Breast epithelium (tissue), 3 donors: Measurements from ENCODE around the gene EAPP.

ENCODE experiments used
- POLR2A ChIP-seq: fragments of 450-650 bp; IDR thresholded peaks from one replicate; pipeline ENCODE4 v1.6.1; 2016; ENCODE audit warnings: antibody characterized with exemption, mild to moderate bottlenecking, moderate library complexity
- POLR2AphosphoS5 ChIP-seq, 3 donors: sonication (generic); formaldehyde crosslinking; IDR thresholded peaks; one replicate each; pipeline ENCODE4 v1.6.1; 2017; ENCODE audit warnings: antibody characterized with exemption in 3 of 3
- TF ChIP-seq, protein P1 (sequence below), 3 donors: fragments of 450-650 bp; IDR thresholded peaks; one replicate each; pipeline ENCODE4 v1.5.1; 2016 to 2017; ENCODE audit warnings: antibody characterized with exemption in 3 of 3, mild to moderate bottlenecking in 3 of 3, moderate library complexity in 3 of 3

- TF ChIP-seq, protein P1, sequence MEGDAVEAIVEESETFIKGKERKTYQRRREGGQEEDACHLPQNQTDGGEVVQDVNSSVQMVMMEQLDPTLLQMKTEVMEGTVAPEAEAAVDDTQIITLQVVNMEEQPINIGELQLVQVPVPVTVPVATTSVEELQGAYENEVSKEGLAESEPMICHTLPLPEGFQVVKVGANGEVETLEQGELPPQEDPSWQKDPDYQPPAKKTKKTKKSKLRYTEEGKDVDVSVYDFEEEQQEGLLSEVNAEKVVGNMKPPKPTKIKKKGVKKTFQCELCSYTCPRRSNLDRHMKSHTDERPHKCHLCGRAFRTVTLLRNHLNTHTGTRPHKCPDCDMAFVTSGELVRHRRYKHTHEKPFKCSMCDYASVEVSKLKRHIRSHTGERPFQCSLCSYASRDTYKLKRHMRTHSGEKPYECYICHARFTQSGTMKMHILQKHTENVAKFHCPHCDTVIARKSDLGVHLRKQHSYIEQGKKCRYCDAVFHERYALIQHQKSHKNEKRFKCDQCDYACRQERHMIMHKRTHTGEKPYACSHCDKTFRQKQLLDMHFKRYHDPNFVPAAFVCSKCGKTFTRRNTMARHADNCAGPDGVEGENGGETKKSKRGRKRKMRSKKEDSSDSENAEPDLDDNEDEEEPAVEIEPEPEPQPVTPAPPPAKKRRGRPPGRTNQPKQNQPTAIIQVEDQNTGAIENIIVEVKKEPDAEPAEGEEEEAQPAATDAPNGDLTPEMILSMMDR (IDR thresholded peaks at IDR 0.05): no peak
- TF ChIP-seq POLR2A (no peak), POLR2AphosphoS5 (IDR thresholded peaks at IDR 0.05) (no peak)
These were observed 50.2 kb downstream of the EAPP start for GRCh38 chr14:34489324-34489723.
